Astrocyte (in vitro differentiated cells and primary cell): ENCODE results near the gene CAMK2B. TPM values are rescaled to one million over a fixed set of nuclear protein-coding genes. Genes with fewer than 3 reads are reported as not detected.

Experiments used
- DNase-seq: peaks from one replicate; pipeline ENCODE4 v3.0.0-alpha.2; 2010; ENCODE audit warnings: low read depth
- FAIRE-seq: peaks from 2 replicates; lab custom pipeline; 2011; peaks lifted over from hg19 to GRCh38; lab: Jason Lieb, UNC
- H2AFZ ChIP-seq: 2 replicates; pipeline ENCODE4 v1.6.0; 2012; ENCODE audit warnings: low read depth, low read length, inconsistent platforms
- H3K27ac ChIP-seq: 2 replicates; pipeline ENCODE4 v1.5.1; 2011; ENCODE audit warnings: low read depth, low read length, inconsistent platforms
- H3K27me3 ChIP-seq: 2 replicates; pipeline ENCODE4 v1.6.0; 2011; ENCODE audit warnings: low read length, inconsistent platforms; ENCODE audit not compliant: insufficient read depth
- H3K36me3 ChIP-seq: 2 replicates; pipeline ENCODE4 v1.5.1; 2011; ENCODE audit warnings: low read length, inconsistent platforms; ENCODE audit not compliant: insufficient read depth
- H3K4me1 ChIP-seq: 2 replicates; pipeline ENCODE4 v1.5.1; 2011; ENCODE audit warnings: low read length, inconsistent platforms; ENCODE audit not compliant: insufficient read depth
- H3K4me2 ChIP-seq: 2 replicates; pipeline ENCODE4 v1.6.0; 2012; ENCODE audit warnings: low read length, inconsistent platforms
- H3K4me3 ChIP-seq: 2 replicates; pipeline ENCODE4 v1.5.1; 2011; ENCODE audit warnings: low read depth, mild to moderate bottlenecking, low read length, inconsistent platforms; ENCODE audit not compliant: insufficient read depth
- H3K79me2 ChIP-seq: 2 replicates; pipeline ENCODE4 v1.6.0; 2012; ENCODE audit warnings: mild to moderate bottlenecking, low read length, inconsistent platforms; ENCODE audit not compliant: insufficient read depth
- H3K9ac ChIP-seq: 2 replicates; pipeline ENCODE4 v1.6.0; 2012; ENCODE audit warnings: mild to moderate bottlenecking, low read length, inconsistent platforms
- H3K9me3 ChIP-seq: 2 replicates; pipeline ENCODE4 v1.5.1; 2012; ENCODE audit warnings: low read depth, mild to moderate bottlenecking, low read length, inconsistent platforms; ENCODE audit not compliant: insufficient read depth
- H4K20me1 ChIP-seq: 2 replicates; pipeline ENCODE4 v1.6.0; 2012; ENCODE audit warnings: low read length, inconsistent platforms; ENCODE audit not compliant: insufficient read depth
- H3K27ac Mint-ChIP-seq: one replicate; pipeline ENCODE4 v1.8.0; 2021; ENCODE audit warnings: mild to moderate bottlenecking, mixed read lengths; ENCODE audit not compliant: unreplicated experiment
- H3K27me3 Mint-ChIP-seq: one replicate; pipeline ENCODE4 v1.8.0; 2021; ENCODE audit warnings: low read depth, mixed read lengths; ENCODE audit not compliant: unreplicated experiment
- H3K36me3 Mint-ChIP-seq: one replicate; pipeline ENCODE4 v1.8.0; 2021; ENCODE audit warnings: low read depth, mixed read lengths; ENCODE audit not compliant: unreplicated experiment
- H3K4me1 Mint-ChIP-seq: one replicate; pipeline ENCODE4 v1.8.0; 2021; ENCODE audit warnings: low read depth, mixed read lengths; ENCODE audit not compliant: unreplicated experiment
- H3K4me3 Mint-ChIP-seq: one replicate; pipeline ENCODE4 v1.8.0; 2021; ENCODE audit warnings: mild to moderate bottlenecking, moderate library complexity, mixed read lengths; ENCODE audit not compliant: unreplicated experiment
- H3K9me3 Mint-ChIP-seq: one replicate; pipeline ENCODE4 v1.8.0; 2021; ENCODE audit warnings: mild to moderate bottlenecking, mixed read lengths; ENCODE audit not compliant: unreplicated experiment
- EZH2 ChIP-seq: IDR thresholded peaks from 2 replicates; pipeline ENCODE4 v1.6.1; 2012; ENCODE audit warnings: mild to moderate bottlenecking, low read length, inconsistent platforms; ENCODE audit not compliant: insufficient read depth
- total RNA-seq: library from RNA; stranded (reverse); gene quantifications from 2 replicates; pipeline ENCODE4 v1.2.1, GENCODE V29; 2021
- TF ChIP-seq, protein P1 (sequence below): IDR thresholded peaks from 2 replicates; pipeline ENCODE4 v1.5.1; 2011; ENCODE audit warnings: low read depth, mild to moderate bottlenecking, inconsistent platforms, low read length, moderate library complexity; ENCODE audit not compliant: insufficient read depth

CAMK2B gene
- total RNA-seq, 1 donor from 2014 or later = 0.18 TPM

DNA sequence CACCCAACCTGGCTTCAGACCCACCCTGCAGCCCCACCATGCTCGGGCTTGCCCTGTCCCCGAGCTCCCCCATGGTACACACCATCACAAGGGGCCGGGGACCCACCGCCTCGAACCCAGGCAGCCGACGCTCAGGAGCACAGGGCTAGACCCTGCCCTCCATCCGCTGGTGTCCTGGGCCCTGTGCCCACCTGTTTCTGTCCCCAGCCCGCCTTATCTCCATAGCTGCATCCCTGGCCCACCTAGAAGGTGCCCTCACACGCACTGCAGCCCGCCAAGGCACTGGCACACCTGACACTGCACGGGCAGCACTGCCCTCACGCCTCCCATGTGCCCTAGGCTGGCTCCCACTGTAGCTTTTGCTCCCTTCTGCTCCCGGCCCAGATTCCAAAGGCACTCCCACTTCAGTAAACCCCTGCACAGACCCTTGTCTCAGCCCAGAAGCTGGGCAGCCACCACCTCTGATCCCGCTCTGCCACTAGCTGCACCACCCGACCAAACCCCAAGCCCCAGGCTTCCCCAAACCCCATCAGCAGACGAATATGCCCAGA lies 107.5 kb downstream of the CAMK2B start:
- TF ChIP-seq EZH2 = no peak
- TF ChIP-seq, protein P1, sequence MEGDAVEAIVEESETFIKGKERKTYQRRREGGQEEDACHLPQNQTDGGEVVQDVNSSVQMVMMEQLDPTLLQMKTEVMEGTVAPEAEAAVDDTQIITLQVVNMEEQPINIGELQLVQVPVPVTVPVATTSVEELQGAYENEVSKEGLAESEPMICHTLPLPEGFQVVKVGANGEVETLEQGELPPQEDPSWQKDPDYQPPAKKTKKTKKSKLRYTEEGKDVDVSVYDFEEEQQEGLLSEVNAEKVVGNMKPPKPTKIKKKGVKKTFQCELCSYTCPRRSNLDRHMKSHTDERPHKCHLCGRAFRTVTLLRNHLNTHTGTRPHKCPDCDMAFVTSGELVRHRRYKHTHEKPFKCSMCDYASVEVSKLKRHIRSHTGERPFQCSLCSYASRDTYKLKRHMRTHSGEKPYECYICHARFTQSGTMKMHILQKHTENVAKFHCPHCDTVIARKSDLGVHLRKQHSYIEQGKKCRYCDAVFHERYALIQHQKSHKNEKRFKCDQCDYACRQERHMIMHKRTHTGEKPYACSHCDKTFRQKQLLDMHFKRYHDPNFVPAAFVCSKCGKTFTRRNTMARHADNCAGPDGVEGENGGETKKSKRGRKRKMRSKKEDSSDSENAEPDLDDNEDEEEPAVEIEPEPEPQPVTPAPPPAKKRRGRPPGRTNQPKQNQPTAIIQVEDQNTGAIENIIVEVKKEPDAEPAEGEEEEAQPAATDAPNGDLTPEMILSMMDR = no peak
- DNase-seq = no peak
- H3K36me3 ChIP-seq = peaks cover 5% of the 10 kb centered on the region
- H3K27me3 Mint-ChIP-seq = no peaks in the 10 kb centered on the region
- H3K4me3 Mint-ChIP-seq = no peak overlapping the region
- no peak overlapping the region for H3K27ac Mint-ChIP-seq
- no peak overlapping the region for H3K9ac ChIP-seq
- H3K9me3 Mint-ChIP-seq = no peaks in the 10 kb centered on the region
- H3K27me3 ChIP-seq = no peaks in the 10 kb centered on the region
- H2AFZ ChIP-seq = no peak overlapping the region
- H3K4me1 Mint-ChIP-seq = peaks cover 7% of the 10 kb centered on the region
- peaks cover 4% of the 10 kb centered on the region for H3K36me3 Mint-ChIP-seq
- no peak overlapping the region for H3K27ac ChIP-seq
- no peak for FAIRE-seq
- no peaks in the 10 kb centered on the region for H3K79me2 ChIP-seq
- peaks cover 19% of the 10 kb centered on the region for H4K20me1 ChIP-seq
- H3K4me2 ChIP-seq = no peak overlapping the region
- H3K9me3 ChIP-seq = peaks cover 4% of the 10 kb centered on the region
- no peak overlapping the region for H3K4me3 ChIP-seq
- no peaks in the 10 kb centered on the region for H3K4me1 ChIP-seq

DNA sequence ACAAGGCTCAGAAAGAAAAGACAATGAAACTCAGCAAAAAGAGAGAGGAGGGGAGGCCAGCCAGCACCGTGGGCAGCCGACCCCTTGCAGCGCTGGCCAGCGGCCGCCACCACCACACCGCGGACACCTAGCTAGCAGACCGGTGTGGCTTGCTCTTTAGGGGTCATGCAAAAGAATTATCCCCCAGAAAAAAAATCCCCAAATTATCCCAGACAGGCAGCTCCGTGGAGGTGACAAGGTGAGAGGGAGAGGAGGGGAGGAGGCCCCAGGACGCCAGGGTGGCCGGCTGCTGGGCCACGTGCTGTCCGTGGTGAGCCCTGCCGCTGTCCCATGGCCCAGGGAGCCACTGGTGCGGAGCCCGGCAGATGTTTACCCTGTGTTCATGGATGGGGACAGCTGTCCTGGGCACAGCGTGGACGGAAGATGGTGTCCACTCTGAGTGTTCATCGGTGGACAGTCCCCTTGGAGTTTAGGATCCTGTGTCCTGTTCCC lies 108.1 kb downstream of the CAMK2B start:
- no peak overlapping the region for H3K27ac Mint-ChIP-seq

More for the DNA sequence above, 108.1 kb downstream of the CAMK2B start:
- no peaks in the 10 kb centered on the region for H3K27me3 Mint-ChIP-seq
- no peak overlapping the region for H3K9ac ChIP-seq
- no peaks in the 10 kb centered on the region for H3K79me2 ChIP-seq
- peaks cover 4% of the 10 kb centered on the region for H3K36me3 Mint-ChIP-seq
- H3K9me3 ChIP-seq = peaks cover 4% of the 10 kb centered on the region
- no peak overlapping the region for H3K4me3 Mint-ChIP-seq
- H4K20me1 ChIP-seq = peaks cover 25% of the 10 kb centered on the region
- H3K4me2 ChIP-seq = no peak overlapping the region
- TF ChIP-seq, protein P1 = no peak
- no peak for TF ChIP-seq EZH2
- H3K36me3 ChIP-seq = peaks cover 9% of the 10 kb centered on the region
- no peak overlapping the region for H2AFZ ChIP-seq
- no peak for FAIRE-seq
- no peaks in the 10 kb centered on the region for H3K4me1 ChIP-seq
- H3K27me3 ChIP-seq = no peaks in the 10 kb centered on the region
- H3K9me3 Mint-ChIP-seq = no peaks in the 10 kb centered on the region
- DNase-seq = no peak
- H3K4me1 Mint-ChIP-seq = peaks cover 7% of the 10 kb centered on the region
- H3K27ac ChIP-seq = no peak overlapping the region
- no peak overlapping the region for H3K4me3 ChIP-seq
